HG02571 (cell line): ENCODE results near the gene KCNF1.

ENCODE experiments used
- ATAC-seq: cut with Tn5 transposase; IDR thresholded peaks from one replicate; pipeline ENCODE4 v1.9.1; 2021; ENCODE audit warnings: mild to moderate bottlenecking, moderate library complexity; ENCODE audit not compliant: unreplicated experiment

The KCNF1 gene

GRCh38 chr2:10879624-10880585, 31.8 kb upstream of the KCNF1 start:
- ATAC-seq = no peak

- ATAC-seq = no peak
These were observed 31.0 kb upstream of the KCNF1 start for GRCh38 chr2:10880586-10881321.

- no peak for ATAC-seq
These were observed 29.2 kb upstream of the KCNF1 start for GRCh38 chr2:10882568-10882967.

- no peak for ATAC-seq
These were observed 28.7 kb upstream of the KCNF1 start for GRCh38 chr2:10883066-10883465.

GRCh38 chr2:10883801-10884478, 27.8 kb upstream of the KCNF1 start:
- ATAC-seq = no peak

GRCh38 chr2:10884574-10884975, 27.2 kb upstream of the KCNF1 start:
- ATAC-seq = no peak

- ATAC-seq = no peak
These were observed 26.5 kb upstream of the KCNF1 start for GRCh38 chr2:10885094-10885860.

- ATAC-seq = no peak
These were observed 24.3 kb upstream of the KCNF1 start for GRCh38 chr2:10887476-10887875.

GRCh38 chr2:10889651-10890215, 22.0 kb upstream of the KCNF1 start:
- no peak for ATAC-seq

- no peak for ATAC-seq
These were observed 20.9 kb upstream of the KCNF1 start for GRCh38 chr2:10890706-10891270.

- no peak for ATAC-seq
These were observed 20.3 kb upstream of the KCNF1 start for GRCh38 chr2:10891390-10891789.

GRCh38 chr2:10891848-10892247, 19.9 kb upstream of the KCNF1 start:
- no peak for ATAC-seq

- ATAC-seq = no peak
These were observed 19.4 kb upstream of the KCNF1 start for GRCh38 chr2:10892316-10892715.

GRCh38 chr2:10892796-10893350, 18.9 kb upstream of the KCNF1 start:
- ATAC-seq = no peak

GRCh38 chr2:10894264-10894935, 17.3 kb upstream of the KCNF1 start:
- ATAC-seq = no peak

GRCh38 chr2:10895231-10895630, 16.5 kb upstream of the KCNF1 start:
- ATAC-seq = no peak

- ATAC-seq = no peak
These were observed 13.8 kb upstream of the KCNF1 start for GRCh38 chr2:10897956-10898355.

GRCh38 chr2:10900216-10901109, 11.3 kb upstream of the KCNF1 start:
- ATAC-seq = no peak
